RWPE2 (cell line): ENCODE measurements around the gene EIF4EBP3.

Experiments
- ATAC-seq: fragments of 200-7000 bp; cut with Tn5 transposase; 3 replicates; pipeline ENCODE4 v1.9.1; 2021; ENCODE audit warnings: low read depth
- DNase-seq: peaks from one replicate; pipeline ENCODE4 v3.0.0-alpha.2; 2020; ENCODE audit warnings: low spot score
- H3K27ac ChIP-seq: fragments of 450-650 bp; 2 replicates; pipeline ENCODE4 v1.5.1; 2017; ENCODE audit warnings: mild to moderate bottlenecking; ENCODE audit not compliant: poor library complexity, severe bottlenecking
- H3K27me3 ChIP-seq: fragments of 250-450 bp; sonication (Bioruptor Pico); 2 replicates; pipeline ENCODE4 v1.5.1; 2021; ENCODE audit warnings: mild to moderate bottlenecking, moderate library complexity; ENCODE audit not compliant: insufficient read depth, poor library complexity, severe bottlenecking
- H3K36me3 ChIP-seq: fragments of 250-450 bp; sonication (Bioruptor Pico); 2 replicates; pipeline ENCODE4 v1.5.1; 2020; ENCODE audit warnings: low read depth, mild to moderate bottlenecking, moderate library complexity
- H3K4me1 ChIP-seq: fragments of 250-450 bp; sonication (Bioruptor Pico); 2 replicates; pipeline ENCODE4 v1.5.1; 2021; ENCODE audit warnings: mild to moderate bottlenecking, moderate library complexity; ENCODE audit not compliant: insufficient read depth, poor library complexity, severe bottlenecking
- H3K4me3 ChIP-seq: fragments of 250-450 bp; sonication (Bioruptor Pico); 2 replicates; pipeline ENCODE4 v1.5.1; 2021; ENCODE audit warnings: mild to moderate bottlenecking, moderate library complexity; ENCODE audit not compliant: severe bottlenecking
- H3K9me3 ChIP-seq: fragments of 250-450 bp; sonication (Bioruptor Pico); 2 replicates; pipeline ENCODE4 v1.5.1; 2021; ENCODE audit warnings: mild to moderate bottlenecking, moderate library complexity; ENCODE audit not compliant: severe bottlenecking
- CTCF ChIP-seq: fragments of 450-650 bp; IDR thresholded peaks from one replicate; pipeline ENCODE4 v1.5.1; 2017; ENCODE audit warnings: mild to moderate bottlenecking, moderate library complexity; ENCODE audit not compliant: poor library complexity, severe bottlenecking

EIF4EBP3 gene

GRCh38 chr5:140567136-140567818, 19.8 kb downstream of the EIF4EBP3 start:
- no peaks in the 10 kb centered on the region for H3K27me3 ChIP-seq
- H3K36me3 ChIP-seq, result peaks cover 22% of the 10 kb centered on the region
- no peak overlapping the region for H3K4me3 ChIP-seq
- no peaks in the 10 kb centered on the region for H3K9me3 ChIP-seq
- peaks cover 5% of the 10 kb centered on the region for H3K4me1 ChIP-seq
- DNase-seq (no peak), ATAC-seq (no peak)
- no peak for TF ChIP-seq CTCF
- no peak overlapping the region for H3K27ac ChIP-seq

GRCh38 chr5:140567871-140568270, 20.4 kb downstream of the EIF4EBP3 start:
- no peak for TF ChIP-seq CTCF
- H3K9me3 ChIP-seq, result no peaks in the 10 kb centered on the region
- H3K27ac ChIP-seq, result no peak overlapping the region
- DNase-seq, result no peak
- ATAC-seq, result no peak
- H3K27me3 ChIP-seq, result no peaks in the 10 kb centered on the region
- H3K4me3 ChIP-seq, result no peak overlapping the region
- H3K4me1 ChIP-seq, result peaks cover 5% of the 10 kb centered on the region
- peaks cover 22% of the 10 kb centered on the region for H3K36me3 ChIP-seq

GRCh38 chr5:140568443-140569063, 21.1 kb downstream of the EIF4EBP3 start:
- H3K27ac ChIP-seq, result no peak overlapping the region
- DNase-seq, result no peak
- no peak overlapping the region for H3K4me3 ChIP-seq
- TF ChIP-seq CTCF, result no peak
- ATAC-seq, result no peak
- peaks cover 22% of the 10 kb centered on the region for H3K36me3 ChIP-seq
- no peaks in the 10 kb centered on the region for H3K27me3 ChIP-seq
- H3K9me3 ChIP-seq, result no peaks in the 10 kb centered on the region
- peaks cover 5% of the 10 kb centered on the region for H3K4me1 ChIP-seq

GRCh38 chr5:140569197-140569596, 21.7 kb downstream of the EIF4EBP3 start:
- Histone ChIP-seq H3K4me3 (no peak overlapping the region), H3K27ac (no peak overlapping the region), H3K27me3 (no peaks in the 10 kb centered on the region), H3K4me1 (peaks cover 5% of the 10 kb centered on the region), H3K36me3 (peaks cover 22% of the 10 kb centered on the region), H3K9me3 (no peaks in the 10 kb centered on the region)
- no peak for ATAC-seq
- TF ChIP-seq CTCF, result no peak
- no peak for DNase-seq

- no peak overlapping the region for H3K4me3 ChIP-seq
- ATAC-seq (no peak), DNase-seq (no peak)
- TF ChIP-seq CTCF, result no peak
- no peaks in the 10 kb centered on the region for H3K27me3 ChIP-seq
- peaks cover 22% of the 10 kb centered on the region for H3K36me3 ChIP-seq
- H3K4me1 ChIP-seq, result peaks cover 5% of the 10 kb centered on the region
- H3K27ac ChIP-seq, result no peak overlapping the region
- H3K9me3 ChIP-seq, result no peaks in the 10 kb centered on the region
These were observed 22.6 kb downstream of the EIF4EBP3 start for GRCh38 chr5:140570058-140570457.
